Neural crest cell (in vitro differentiated cells): ENCODE measurements around the gene USP47. TPM values are rescaled to one million over a fixed set of nuclear protein-coding genes. Genes with fewer than 3 reads are reported as not detected.

Experiments used
- DNase-seq: peaks from one replicate; pipeline ENCODE4 v3.0.0; 2021; ENCODE audit warnings: low read depth, mixed read lengths, low spot score
- H3K27ac Mint-ChIP-seq: one replicate; pipeline ENCODE4 v1.8.0; 2021; ENCODE audit warnings: mild to moderate bottlenecking, mixed read lengths; ENCODE audit not compliant: unreplicated experiment
- H3K27me3 Mint-ChIP-seq: 2 replicates; pipeline ENCODE4 v1.8.0; 2021; ENCODE audit warnings: low read depth, mild to moderate bottlenecking, mixed read lengths
- H3K36me3 Mint-ChIP-seq: 2 replicates; pipeline ENCODE4 v1.8.0; 2021; ENCODE audit warnings: low read depth, mild to moderate bottlenecking, mixed read lengths
- H3K4me1 Mint-ChIP-seq: 2 replicates; pipeline ENCODE4 v1.8.0; 2021; ENCODE audit warnings: mixed read lengths
- H3K4me3 Mint-ChIP-seq: one replicate; pipeline ENCODE4 v1.8.0; 2021; ENCODE audit warnings: mild to moderate bottlenecking, mixed read lengths
- H3K9me3 Mint-ChIP-seq: 2 replicates; pipeline ENCODE4 v1.8.0; 2021; ENCODE audit warnings: mixed read lengths
- total RNA-seq: library from RNA; stranded (reverse); gene quantifications from 2 replicates; pipeline ENCODE4 v1.2.1, GENCODE V29; 2021
- TF ChIP-seq, protein P1 (sequence below): fragments of 200-600 bp; sonication (generic); conservative IDR thresholded peaks from 2 replicates; pipeline ENCODE4 v1.5.0; 2021; ENCODE audit warnings: antibody characterized with exemption, mild to moderate bottlenecking

USP47 gene
- total RNA-seq, 1 donor from 2014 or later, result 58.9 TPM

DNA sequence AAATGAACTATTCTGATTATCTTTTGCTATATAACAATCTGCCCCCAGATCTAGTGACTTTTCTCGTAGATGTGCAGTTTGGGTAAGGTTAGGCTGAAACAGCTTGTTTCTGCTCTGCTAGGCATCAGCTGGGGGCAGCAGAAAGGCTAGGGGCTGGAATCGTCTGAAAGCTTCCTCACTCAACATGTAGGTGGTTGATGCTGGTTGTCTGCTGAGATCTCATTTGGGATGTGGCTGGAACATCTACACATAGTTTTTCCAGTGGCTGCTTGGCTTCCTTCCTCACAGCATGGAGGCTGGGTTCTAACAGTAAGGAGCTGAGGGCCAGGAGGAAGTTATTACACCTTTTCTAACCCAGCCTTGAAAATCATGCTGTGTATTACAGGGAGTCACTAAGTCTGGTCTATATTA lies 30.2 kb downstream of the USP47 start:
- H3K4me3 Mint-ChIP-seq, result no peak overlapping the region
- peaks cover 21% of the 10 kb centered on the region for H3K36me3 Mint-ChIP-seq
- H3K9me3 Mint-ChIP-seq, result peaks cover 8% of the 10 kb centered on the region
- H3K27ac Mint-ChIP-seq, result no peak overlapping the region
- H3K4me1 Mint-ChIP-seq, result peaks cover 23% of the 10 kb centered on the region
- TF ChIP-seq, protein P1, sequence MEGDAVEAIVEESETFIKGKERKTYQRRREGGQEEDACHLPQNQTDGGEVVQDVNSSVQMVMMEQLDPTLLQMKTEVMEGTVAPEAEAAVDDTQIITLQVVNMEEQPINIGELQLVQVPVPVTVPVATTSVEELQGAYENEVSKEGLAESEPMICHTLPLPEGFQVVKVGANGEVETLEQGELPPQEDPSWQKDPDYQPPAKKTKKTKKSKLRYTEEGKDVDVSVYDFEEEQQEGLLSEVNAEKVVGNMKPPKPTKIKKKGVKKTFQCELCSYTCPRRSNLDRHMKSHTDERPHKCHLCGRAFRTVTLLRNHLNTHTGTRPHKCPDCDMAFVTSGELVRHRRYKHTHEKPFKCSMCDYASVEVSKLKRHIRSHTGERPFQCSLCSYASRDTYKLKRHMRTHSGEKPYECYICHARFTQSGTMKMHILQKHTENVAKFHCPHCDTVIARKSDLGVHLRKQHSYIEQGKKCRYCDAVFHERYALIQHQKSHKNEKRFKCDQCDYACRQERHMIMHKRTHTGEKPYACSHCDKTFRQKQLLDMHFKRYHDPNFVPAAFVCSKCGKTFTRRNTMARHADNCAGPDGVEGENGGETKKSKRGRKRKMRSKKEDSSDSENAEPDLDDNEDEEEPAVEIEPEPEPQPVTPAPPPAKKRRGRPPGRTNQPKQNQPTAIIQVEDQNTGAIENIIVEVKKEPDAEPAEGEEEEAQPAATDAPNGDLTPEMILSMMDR, result no peak
- no peaks in the 10 kb centered on the region for H3K27me3 Mint-ChIP-seq
- no peak for DNase-seq

DNA sequence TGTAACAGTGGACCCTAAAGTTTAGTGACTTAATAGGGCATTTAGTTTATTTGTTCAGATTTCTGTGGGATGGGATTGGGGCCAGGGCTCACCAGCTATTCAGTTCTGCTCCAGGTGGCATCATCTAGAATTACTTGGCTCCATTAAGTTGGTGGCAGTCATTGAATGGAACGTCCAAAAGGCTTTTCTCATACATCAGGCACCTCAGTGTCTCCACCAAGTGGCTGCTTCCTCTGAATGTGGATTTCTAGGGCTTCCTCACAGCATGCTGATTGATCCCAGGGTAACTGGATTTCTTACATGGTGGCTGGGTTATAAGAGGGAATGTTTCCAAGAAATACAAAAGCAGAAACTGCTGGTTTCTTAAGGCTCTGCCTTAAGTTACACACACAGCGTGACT lies 34.7 kb downstream of the USP47 start:
- no peaks in the 10 kb centered on the region for H3K9me3 Mint-ChIP-seq
- no peak overlapping the region for H3K4me3 Mint-ChIP-seq
- TF ChIP-seq, protein P1, result peak; percentile 39
- no peak overlapping the region for H3K27ac Mint-ChIP-seq
- H3K36me3 Mint-ChIP-seq, result peaks cover 9% of the 10 kb centered on the region
- H3K4me1 Mint-ChIP-seq, result peaks cover 28% of the 10 kb centered on the region
- H3K27me3 Mint-ChIP-seq, result no peaks in the 10 kb centered on the region
- DNase-seq, result no peak

DNA sequence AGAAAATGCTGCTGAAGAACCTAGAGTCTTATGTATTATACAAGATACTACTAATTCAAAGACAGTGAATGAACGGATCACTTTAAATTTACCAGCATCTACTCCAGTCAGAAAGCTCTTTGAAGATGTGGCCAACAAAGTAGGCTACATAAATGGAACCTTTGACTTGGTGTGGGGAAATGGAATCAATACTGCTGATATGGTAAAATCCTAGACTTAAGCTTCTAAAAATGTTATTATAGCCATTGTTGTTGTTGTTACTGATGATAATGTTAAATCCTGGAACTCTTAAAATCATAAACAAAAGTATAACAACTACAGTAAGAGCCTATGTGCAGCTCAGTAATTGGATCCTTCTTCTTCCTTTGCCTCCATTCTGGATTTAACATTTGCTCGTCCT lies 38.4 kb downstream of the USP47 start:
- Mint-ChIP-seq H3K27me3 (no peaks in the 10 kb centered on the region), H3K4me3 (no peak overlapping the region), H3K4me1 (peaks cover 40% of the 10 kb centered on the region), H3K36me3 (peaks cover 14% of the 10 kb centered on the region), H3K27ac (no peak overlapping the region), H3K9me3 (peaks cover 5% of the 10 kb centered on the region)
- TF ChIP-seq, protein P1, result no peak
- no peak for DNase-seq

DNA sequence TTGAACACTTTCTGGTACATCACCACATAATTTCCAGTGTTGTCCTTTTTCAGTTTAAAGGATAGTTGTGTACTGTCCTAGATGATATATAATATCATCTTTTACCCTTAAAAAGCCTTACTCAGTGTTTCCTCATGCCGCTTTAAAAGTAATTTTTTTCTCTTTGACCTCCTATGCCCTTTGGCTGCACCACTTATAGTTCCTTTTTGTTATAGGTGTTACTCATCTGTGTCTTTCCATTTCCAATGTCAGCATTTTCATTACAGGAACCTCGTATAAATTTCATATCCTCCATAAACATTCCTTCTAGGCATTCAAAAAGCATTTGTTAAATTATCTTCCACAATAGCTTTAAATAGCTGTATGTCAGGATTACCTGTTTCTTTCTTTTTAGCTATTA lies 40.8 kb downstream of the USP47 start:
- Mint-ChIP-seq H3K4me3 (no peak overlapping the region), H3K27me3 (no peaks in the 10 kb centered on the region), H3K36me3 (peaks cover 29% of the 10 kb centered on the region), H3K27ac (no peak overlapping the region), H3K4me1 (peaks cover 37% of the 10 kb centered on the region), H3K9me3 (peaks cover 5% of the 10 kb centered on the region)
- DNase-seq, result no peak
- TF ChIP-seq, protein P1, result no peak

DNA sequence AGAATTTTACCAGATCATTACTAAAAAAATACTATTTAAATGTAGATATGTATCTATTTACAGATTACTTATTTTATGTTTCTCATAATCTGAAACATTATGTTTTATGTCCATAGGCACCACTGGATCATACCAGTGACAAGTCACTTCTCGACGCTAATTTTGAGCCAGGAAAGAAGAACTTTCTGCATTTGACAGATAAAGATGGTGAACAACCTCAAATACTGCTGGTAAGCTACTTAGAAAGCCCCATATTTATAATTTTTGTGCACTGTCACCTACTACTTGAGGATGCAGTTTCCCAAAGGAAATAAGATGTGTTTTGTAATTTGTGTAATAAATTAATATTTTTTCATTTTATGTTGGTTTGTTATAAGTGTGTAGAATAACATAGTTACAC lies 42.6 kb downstream of the USP47 start:
- Mint-ChIP-seq H3K9me3 (peaks cover 5% of the 10 kb centered on the region), H3K4me3 (no peak overlapping the region), H3K27ac (no peak overlapping the region), H3K36me3 (peaks cover 40% of the 10 kb centered on the region), H3K4me1 (peaks cover 31% of the 10 kb centered on the region), H3K27me3 (no peaks in the 10 kb centered on the region)
- no peak for DNase-seq
- TF ChIP-seq, protein P1, result no peak
